Measurements from ENCODE around the gene SP100. TPM values are rescaled to one million over a fixed set of nuclear protein-coding genes. Genes with fewer than 3 reads are reported as not detected.

The SP100 gene
- total and polyA plus RNA-seq, 2 experiments from 2014 or later: 75.8 to 108 TPM

DNA sequence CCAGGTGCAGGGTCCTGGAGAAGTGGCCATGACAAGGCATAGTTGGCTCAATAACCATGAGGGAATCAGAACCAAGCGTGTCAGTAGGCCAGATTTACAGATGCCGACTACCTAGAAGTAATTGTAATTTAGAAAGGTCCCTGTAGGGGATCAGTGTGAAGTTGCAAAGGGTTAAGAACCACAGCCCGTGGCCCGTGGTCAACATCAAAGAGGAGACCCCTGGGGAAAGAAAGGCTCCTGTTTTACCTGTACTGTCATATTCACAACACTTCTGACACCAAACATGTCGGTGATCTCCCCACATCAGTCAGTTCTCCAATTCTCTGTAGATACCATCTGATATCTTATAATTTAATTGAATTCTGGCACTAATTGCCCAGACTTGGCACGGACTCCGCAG lies 31.0 kb downstream of the SP100 start:
- Histone ChIP-seq H3F3A (ENCODE audit: insufficient read depth) (peaks cover 19% of the 10 kb centered on the region), H3K27me3 (replicated peaks; ENCODE audit: insufficient read depth) (no peaks in the 10 kb centered on the region), H3K79me2 (ENCODE audit: insufficient read depth) (peaks cover 63% of the 10 kb centered on the region), H3K4me1 (ENCODE audit: insufficient read depth) (peaks cover 17% of the 10 kb centered on the region), H3K4me2 (ENCODE audit: unreplicated experiment) (no peak overlapping the region), H3K9me3 (ENCODE audit: low read depth) (no peaks in the 10 kb centered on the region), H3K9ac (no peak overlapping the region), H2AFZ (no peak overlapping the region), H3K4me3 (no peak overlapping the region), H3K36me3 (ENCODE audit: low read depth) (peaks cover 75% of the 10 kb centered on the region), H3K9me2 (ENCODE audit: insufficient read depth) (no peaks in the 10 kb centered on the region; the same call in 1 of the 2 replicates), H4K20me1 (ENCODE audit: insufficient read depth) (no peaks in the 10 kb centered on the region; the same call in 1 of the 2 replicates), H3K27ac (no peak overlapping the region)
- in situ Hi-C loops (cut with MboI): no loop called here
- TF ChIP-seq EZH2phosphoT487 (IDR thresholded peaks at IDR 0.05; ENCODE audit: insufficient read depth, low read depth): no peak
- TF ChIP-seq EZH2 (IDR thresholded peaks at IDR 0.05; ENCODE audit: insufficient read depth, poor library complexity, severe bottlenecking): no peak
- DNase-seq: no peak
- WGBS, 2 experiments (ENCODE audit: low coverage in 1 of 2, low lambda C conversion rate in 2 of 2, missing lambda C conversion rate in 2 of 2): 81 to 83% methylated on average over 7 of the region's 7 CpGs

DNA sequence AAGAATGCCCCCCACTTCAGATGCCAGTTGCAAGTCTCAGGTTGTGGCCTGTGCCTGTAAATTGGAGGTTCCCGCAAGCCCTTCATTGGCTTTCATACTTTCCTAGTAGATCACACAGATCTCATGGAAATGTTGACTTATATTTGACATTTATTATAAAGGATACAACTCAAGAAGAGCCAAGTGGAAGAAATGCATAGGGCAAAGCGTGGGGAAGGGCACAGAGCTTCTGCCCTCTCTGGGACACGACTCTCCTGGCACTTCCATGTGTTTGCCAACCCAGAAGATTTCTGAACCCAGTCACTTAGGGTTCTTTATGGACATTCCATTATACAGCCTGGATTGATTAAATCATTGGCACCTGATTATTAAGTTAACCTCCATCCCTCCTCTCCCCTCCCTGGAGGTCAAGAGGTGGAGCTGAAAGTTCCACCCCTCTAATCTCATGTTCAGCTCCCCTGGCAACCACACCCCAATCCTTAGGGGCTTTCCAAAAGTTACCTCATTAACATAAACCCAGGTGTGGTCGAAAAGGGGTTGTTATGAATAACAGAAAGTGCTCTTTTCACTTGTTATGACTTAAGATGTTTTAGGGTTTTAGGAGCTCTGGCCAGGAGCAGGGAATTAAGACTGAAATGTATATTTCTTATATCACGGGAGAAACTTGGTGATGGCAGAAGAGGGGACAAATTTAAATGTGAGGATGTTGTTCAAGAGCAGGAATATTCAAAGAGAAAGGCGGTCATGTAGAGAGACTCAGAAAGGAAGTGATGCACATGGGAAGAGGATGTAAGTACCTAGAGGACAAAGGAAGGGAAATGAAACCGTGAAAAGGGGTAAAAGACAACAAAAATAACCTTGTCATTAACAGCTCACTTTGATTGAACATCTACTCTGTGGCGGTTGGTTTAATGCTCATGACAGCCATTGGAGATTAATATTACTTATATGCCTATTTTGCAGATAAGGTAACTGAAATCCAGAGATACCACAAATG lies 31.8 kb downstream of the SP100 start:
- in situ Hi-C loops (cut with MboI): no loop called here

DNA sequence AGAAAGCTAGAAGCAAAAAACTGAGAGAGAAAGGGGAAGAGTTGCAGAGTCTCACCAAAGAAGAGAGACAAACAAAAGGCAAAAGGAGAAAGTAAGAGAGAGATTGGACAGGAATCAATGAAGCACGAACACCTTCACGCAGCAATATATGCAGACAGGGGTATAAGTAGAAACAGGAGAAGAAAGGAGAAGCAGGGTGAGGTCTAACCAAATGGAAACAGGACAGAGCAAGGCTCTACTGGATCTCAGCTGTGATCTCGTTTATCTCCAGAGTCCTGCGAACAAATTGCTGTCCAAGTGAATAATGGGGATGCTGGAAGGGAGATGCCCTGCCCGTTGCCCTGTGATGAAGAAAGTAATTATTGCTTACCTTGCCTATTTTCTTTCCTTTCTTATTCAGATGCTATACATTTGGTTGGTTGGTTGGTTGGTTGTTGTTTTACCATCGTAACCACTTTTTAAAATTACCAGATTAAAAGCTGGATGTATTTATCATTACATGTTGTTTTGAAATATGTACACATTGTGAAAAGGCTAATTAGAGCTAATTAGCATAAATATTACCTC lies 34.0 kb downstream of the SP100 start:
- Histone ChIP-seq H3K27me3 (replicated peaks; ENCODE audit: insufficient read depth) (no peaks in the 10 kb centered on the region), H3K4me1 (ENCODE audit: insufficient read depth) (no peaks in the 10 kb centered on the region), H3K9ac (no peak overlapping the region), H2AFZ (no peak overlapping the region), H3K4me3 (no peak overlapping the region), H3K27ac (no peak overlapping the region), H3K9me2 (ENCODE audit: insufficient read depth) (no peaks in the 10 kb centered on the region), H3K36me3 (ENCODE audit: low read depth) (peaks cover 72% of the 10 kb centered on the region), H3K79me2 (ENCODE audit: insufficient read depth) (peaks cover 62% of the 10 kb centered on the region), H3K9me3 (ENCODE audit: low read depth) (no peaks in the 10 kb centered on the region), H3K4me2 (ENCODE audit: unreplicated experiment) (no peak overlapping the region), H4K20me1 (ENCODE audit: insufficient read depth) (no peaks in the 10 kb centered on the region; the same call in 1 of the 2 replicates), H3F3A (ENCODE audit: insufficient read depth) (no peaks in the 10 kb centered on the region)
- in situ Hi-C loops (cut with MboI): no loop called here
- WGBS, 2 experiments (ENCODE audit: low coverage in 1 of 2, low lambda C conversion rate in 2 of 2, missing lambda C conversion rate in 2 of 2): 97 to 98% methylated on average over 6 of the region's 6 CpGs
- DNase-seq: no peak
- no peak for TF ChIP-seq EZH2 (IDR thresholded peaks at IDR 0.05; ENCODE audit: insufficient read depth, poor library complexity, severe bottlenecking)
- TF ChIP-seq EZH2phosphoT487 (IDR thresholded peaks at IDR 0.05; ENCODE audit: insufficient read depth, low read depth): no peak

More for the DNA sequence above, 31.8 kb downstream of the SP100 start:
- Histone ChIP-seq H3K79me2 (ENCODE audit: insufficient read depth) (peaks cover 63% of the 10 kb centered on the region), H3K9ac (no peak overlapping the region), H3K9me3 (ENCODE audit: low read depth) (no peaks in the 10 kb centered on the region), H3K36me3 (ENCODE audit: low read depth) (peaks cover 79% of the 10 kb centered on the region), H3K4me1 (ENCODE audit: insufficient read depth) (peaks cover 12% of the 10 kb centered on the region), H3K4me3 (no peak overlapping the region), H3K4me2 (ENCODE audit: unreplicated experiment) (no peak overlapping the region), H3K9me2 (ENCODE audit: insufficient read depth) (no peaks in the 10 kb centered on the region), H3K27me3 (replicated peaks; ENCODE audit: insufficient read depth) (no peaks in the 10 kb centered on the region), H2AFZ (no peak overlapping the region), H4K20me1 (ENCODE audit: insufficient read depth) (no peaks in the 10 kb centered on the region; the same call in 1 of the 2 replicates), H3K27ac (no peak overlapping the region), H3F3A (ENCODE audit: insufficient read depth) (peaks cover 14% of the 10 kb centered on the region)
- WGBS, 2 experiments (ENCODE audit: low coverage in 1 of 2, low lambda C conversion rate in 2 of 2, missing lambda C conversion rate in 2 of 2): 96 to 97% methylated on average over 8 of the region's 8 CpGs
- no peak for TF ChIP-seq EZH2phosphoT487 (IDR thresholded peaks at IDR 0.05; ENCODE audit: insufficient read depth, low read depth)
- TF ChIP-seq EZH2 (IDR thresholded peaks at IDR 0.05; ENCODE audit: insufficient read depth, poor library complexity, severe bottlenecking): no peak
- DNase-seq: no peak

DNA sequence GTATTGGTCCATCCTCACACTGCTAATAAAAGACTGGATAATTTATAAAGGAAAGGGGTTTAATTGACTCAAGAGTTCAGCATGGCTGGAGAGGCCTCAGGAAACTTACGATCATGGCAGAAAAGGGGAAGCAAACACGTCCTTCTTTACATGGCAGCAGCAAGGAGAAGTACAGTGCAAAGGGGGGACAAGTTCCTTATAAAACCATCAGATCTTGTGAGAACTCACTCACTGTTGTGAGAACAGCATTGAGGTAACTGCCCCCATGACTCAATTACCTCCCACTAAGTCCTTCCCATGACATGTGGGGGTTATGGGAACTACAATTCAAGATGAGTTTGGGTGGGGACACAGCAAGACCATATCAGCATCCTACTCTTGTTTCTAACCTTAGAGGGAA lies 37.0 kb downstream of the SP100 start:
- no peaks in the 10 kb centered on the region; the same call in 1 of the 2 replicates for H4K20me1 ChIP-seq (ENCODE audit: insufficient read depth)
- no peak overlapping the region for H3K4me3 ChIP-seq
- WGBS, 2 experiments (ENCODE audit: low coverage in 1 of 2, low lambda C conversion rate in 2 of 2, missing lambda C conversion rate in 2 of 2): 98% methylated on average over 2 of the region's 2 CpGs
- no peaks in the 10 kb centered on the region for H3K9me2 ChIP-seq (ENCODE audit: insufficient read depth)
- H3K9ac ChIP-seq: no peak overlapping the region
- H3K27ac ChIP-seq: no peak overlapping the region
- H3K4me2 ChIP-seq (ENCODE audit: unreplicated experiment): no peak overlapping the region
- H3K4me1 ChIP-seq (ENCODE audit: insufficient read depth): no peaks in the 10 kb centered on the region
- peaks cover 66% of the 10 kb centered on the region for H3K79me2 ChIP-seq (ENCODE audit: insufficient read depth)
- no peak for DNase-seq
- H3F3A ChIP-seq (ENCODE audit: insufficient read depth): no peaks in the 10 kb centered on the region
- peaks cover 70% of the 10 kb centered on the region for H3K36me3 ChIP-seq (ENCODE audit: low read depth)
- H2AFZ ChIP-seq: no peak overlapping the region
- no peaks in the 10 kb centered on the region for H3K9me3 ChIP-seq (ENCODE audit: low read depth)
- in situ Hi-C loops (cut with MboI): no loop called here
- H3K27me3 ChIP-seq (replicated peaks; ENCODE audit: insufficient read depth): no peaks in the 10 kb centered on the region
- TF ChIP-seq EZH2 (IDR thresholded peaks at IDR 0.05; ENCODE audit: insufficient read depth, poor library complexity, severe bottlenecking) (no peak), EZH2phosphoT487 (IDR thresholded peaks at IDR 0.05; ENCODE audit: insufficient read depth, low read depth) (no peak)

Data from GM23248 (cell line).